VCaP (cell line): ENCODE measurements around the gene CZIB.

Experiments used
- H3K27ac ChIP-seq: fragments of 450-650 bp; 2 replicates; pipeline ENCODE4 v1.5.1; 2017
- CTCF ChIP-seq: fragments of 450-650 bp; conservative IDR thresholded peaks from 2 replicates; pipeline ENCODE4 v1.5.1; 2017; ENCODE audit warnings: mild to moderate bottlenecking, moderate library complexity

The CZIB gene

GRCh38 chr1:53176452-53177208 lies 43.8 kb downstream of the CZIB start:
- TF ChIP-seq CTCF = peak; percentile 89
- peak overlapping the region; percentile 79 for H3K27ac ChIP-seq

- no peak for TF ChIP-seq CTCF
- H3K27ac ChIP-seq = peak overlapping the region; percentile 79
Observed at GRCh38 chr1:53174971-53175913, 45.2 kb downstream of the CZIB start.

GRCh38 chr1:53172426-53173128 lies 47.9 kb downstream of the CZIB start:
- TF ChIP-seq CTCF = 0 out of 2 replicates have a peak, but pooled peaks have one; percentile 17
- peak overlapping the region; percentile 44; the same call in 1 of the 2 replicates for H3K27ac ChIP-seq

- no peak for TF ChIP-seq CTCF
- H3K27ac ChIP-seq = no peak overlapping the region
Observed at GRCh38 chr1:53166912-53167311, 53.5 kb downstream of the CZIB start.

GRCh38 chr1:53166366-53166765 lies 54.1 kb downstream of the CZIB start:
- TF ChIP-seq CTCF = no peak
- H3K27ac ChIP-seq = no peak overlapping the region

- no peak for TF ChIP-seq CTCF
- H3K27ac ChIP-seq = no peak overlapping the region
Observed at GRCh38 chr1:53165408-53165961, 54.9 kb downstream of the CZIB start.
